ENCODE data around the gene SRCIN1.

- TF ChIP-seq CTCF (IDR thresholded peaks at IDR 0.05) (no peak), EZH2 (IDR thresholded peaks at IDR 0.05; ENCODE audit: borderline replicate concordance, insufficient read depth, low read depth, low read length, poor library complexity, severe bottlenecking) (no peak)
These were observed 97.2 kb downstream of the SRCIN1 start for GRCh38 chr17:38508570-38508950.

Measured in B cell (primary cell).